SH-SY5Y (cell line): ENCODE results near the gene ATP13A5.

Experiments used
- GATA2 ChIP-seq: IDR thresholded peaks from 2 replicates; pipeline ENCODE4 v1.6.1; 2011; ENCODE audit warnings: mild to moderate bottlenecking, low read depth, low read length
- GATA3 ChIP-seq: IDR thresholded peaks from 2 replicates; pipeline ENCODE4 v1.6.1; 2011; ENCODE audit warnings: low read depth, mild to moderate bottlenecking, low read length, moderate library complexity

DNA sequence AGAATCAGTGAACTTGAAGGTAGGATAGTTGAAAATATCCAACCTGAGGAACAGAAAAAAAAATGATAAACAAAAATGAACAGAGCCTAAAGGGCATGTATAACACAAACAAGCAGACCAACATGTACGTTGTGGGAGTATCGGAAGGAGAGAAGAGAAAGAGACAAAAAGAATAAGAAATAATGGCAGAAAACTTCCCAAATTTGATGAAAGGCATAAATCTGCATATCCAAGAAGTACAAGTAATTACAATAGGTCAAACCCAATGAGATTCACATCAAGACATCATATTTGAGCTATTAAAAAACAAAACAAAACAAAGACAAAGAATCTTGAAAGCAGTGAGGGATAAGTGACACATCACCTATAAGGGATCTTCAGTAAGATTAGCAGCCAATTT lies 38.1 kb upstream of the ATP13A5 start:
- TF ChIP-seq GATA3 (no peak), GATA2 (no peak)
